HepG2 (cell line): ENCODE results near the gene VAV2. TPM values are rescaled to one million over a fixed set of nuclear protein-coding genes. Genes with fewer than 3 reads are reported as not detected.
A peak's percentile ranks its signal among the peaks of the same experiment; 100 is the strongest.

Experiments
- ESRRA ChIP-seq: sonication (generic); formaldehyde crosslinking; IDR thresholded peaks from 2 replicates; pipeline ENCODE4 v1.5.1; 2020; ENCODE audit warnings: mild to moderate bottlenecking, low read depth, missing genetic modification reagents
- HOXA7 ChIP-seq: sonication (generic); formaldehyde crosslinking; IDR thresholded peaks from 2 replicates; pipeline ENCODE4 v1.8.1; 2022; ENCODE audit warnings: mild to moderate bottlenecking, missing genetic modification reagents, moderate library complexity
- KLF15 ChIP-seq: sonication (generic); formaldehyde crosslinking; IDR thresholded peaks from 2 replicates; pipeline ENCODE4 v1.8.1; 2023; ENCODE audit warnings: borderline replicate concordance, mild to moderate bottlenecking, inconsistent platforms, missing genetic modification reagents, mixed read lengths
- NFE2 ChIP-seq: sonication (generic); formaldehyde crosslinking; IDR thresholded peaks from 2 replicates; pipeline ENCODE4 v1.4.0; 2020; ENCODE audit warnings: missing genetic modification reagents
- PAWR ChIP-seq: sonication (generic); formaldehyde crosslinking; IDR thresholded peaks from 2 replicates; pipeline ENCODE4 v1.4.0; 2020; ENCODE audit warnings: missing genetic modification reagents, mild to moderate bottlenecking, borderline replicate concordance
- PITX1 ChIP-seq: sonication (generic); formaldehyde crosslinking; IDR thresholded peaks from 2 replicates; pipeline ENCODE4 v1.5.1; 2020; ENCODE audit warnings: mild to moderate bottlenecking, missing genetic modification reagents
- RARA ChIP-seq: IDR thresholded peaks from 2 replicates; pipeline ENCODE4 v1.6.1; 2016; ENCODE audit warnings: missing genetic modification reagents, missing compliant biosample characterization
- RBM39 ChIP-seq: fragments of 200-400 bp; formaldehyde crosslinking; IDR thresholded peaks from one replicate; pipeline ENCODE4 v1.6.1; 2018; ENCODE audit warnings: antibody characterized with exemption, mild to moderate bottlenecking, low read depth, low read length; ENCODE audit not compliant: poor library complexity, severe bottlenecking
- RFX1 ChIP-seq: fragments of 450-650 bp; IDR thresholded peaks from 2 replicates; pipeline ENCODE4 v1.6.1; 2017
- SMYD3 ChIP-seq: sonication (generic); formaldehyde crosslinking; IDR thresholded peaks from 2 replicates; pipeline ENCODE4 v1.8.1; 2023; ENCODE audit warnings: mild to moderate bottlenecking, missing genetic modification reagents
- SOX13 ChIP-seq, 3 experiments: fragments of 450-650 bp in 1 of 3; sonication (generic) in 1 of 3; formaldehyde crosslinking in 1 of 3; IDR thresholded peaks in 2 of 3; conservative IDR thresholded peaks in 1 of 3; 2 replicates each; pipeline versions ENCODE4 v1.5.0 to v1.6.1; 2016 to 2020; ENCODE audit warnings: antibody characterized with exemption in 1 of 3, mild to moderate bottlenecking in 1 of 3, missing compliant biosample characterization in 1 of 3, missing genetic modification reagents in 1 of 3, moderate library complexity in 1 of 3
- SP5 ChIP-seq: IDR thresholded peaks from 2 replicates; pipeline ENCODE4 v1.6.1; 2016; ENCODE audit warnings: low read depth, borderline replicate concordance
- ZBTB3 ChIP-seq: sonication (generic); formaldehyde crosslinking; IDR thresholded peaks from 2 replicates; pipeline ENCODE4 v1.4.0; 2020; ENCODE audit warnings: low read depth, mild to moderate bottlenecking, moderate library complexity, missing genetic modification reagents, borderline replicate concordance
- ZNF773 ChIP-seq: sonication (generic); formaldehyde crosslinking; IDR thresholded peaks from 2 replicates; pipeline ENCODE4 v1.4.0; 2020; ENCODE audit warnings: missing genetic modification reagents, borderline replicate concordance
- polyA plus RNA-seq, 8 experiments: library from polyadenylated mRNA; depleted of rRNA in 3 of 8; stranded (reverse) in 7 of 8; unstranded in 1 of 8; fragments of >200 nt; fragmentation: Illumina TruSeq in 4 of 8; extraction: Trizol in 4 of 8; gene quantifications; 2 replicates each; pipeline versions ENCODE4 v1.2.1 to v1.2.3, GENCODE V29; 2011 to 2016; ENCODE audit warnings: low read depth in 4 of 8, missing spikeins in 1 of 8, mixed read lengths in 1 of 8; ENCODE audit not compliant: insufficient read depth in 1 of 8
- total RNA-seq, 5 experiments: library from RNA; depleted of rRNA; stranded (reverse); fragments of >200 nt; fragmentation: Illumina TruSeq; extraction: Trizol; gene quantifications; 2 replicates each; pipeline ENCODE4 v1.2.3, GENCODE V29; 2016; ENCODE audit warnings: low read depth in 1 of 5
- TF ChIP-seq, protein P1 (sequence below): sonication (generic); formaldehyde crosslinking; IDR thresholded peaks from 2 replicates; pipeline ENCODE4 v1.5.0; 2020; ENCODE audit warnings: mild to moderate bottlenecking, missing genetic modification reagents, borderline replicate concordance
- TF ChIP-seq, protein P2 (sequence below): sonication (generic); formaldehyde crosslinking; IDR thresholded peaks from 2 replicates; pipeline ENCODE4 v1.5.0; 2020; ENCODE audit warnings: missing genetic modification reagents
- TF ChIP-seq, protein P3 (sequence below): sonication (generic); formaldehyde crosslinking; IDR thresholded peaks from 2 replicates; pipeline ENCODE4 v1.5.1; 2020; ENCODE audit warnings: missing genetic modification reagents, mild to moderate bottlenecking, borderline replicate concordance

The VAV2 gene
- total and polyA plus RNA-seq, 2 of the 13 experiments (the other 11 are each of a cell fraction or from before 2014, with no cell fraction given) = 22.5 to 22.9 TPM

DNA sequence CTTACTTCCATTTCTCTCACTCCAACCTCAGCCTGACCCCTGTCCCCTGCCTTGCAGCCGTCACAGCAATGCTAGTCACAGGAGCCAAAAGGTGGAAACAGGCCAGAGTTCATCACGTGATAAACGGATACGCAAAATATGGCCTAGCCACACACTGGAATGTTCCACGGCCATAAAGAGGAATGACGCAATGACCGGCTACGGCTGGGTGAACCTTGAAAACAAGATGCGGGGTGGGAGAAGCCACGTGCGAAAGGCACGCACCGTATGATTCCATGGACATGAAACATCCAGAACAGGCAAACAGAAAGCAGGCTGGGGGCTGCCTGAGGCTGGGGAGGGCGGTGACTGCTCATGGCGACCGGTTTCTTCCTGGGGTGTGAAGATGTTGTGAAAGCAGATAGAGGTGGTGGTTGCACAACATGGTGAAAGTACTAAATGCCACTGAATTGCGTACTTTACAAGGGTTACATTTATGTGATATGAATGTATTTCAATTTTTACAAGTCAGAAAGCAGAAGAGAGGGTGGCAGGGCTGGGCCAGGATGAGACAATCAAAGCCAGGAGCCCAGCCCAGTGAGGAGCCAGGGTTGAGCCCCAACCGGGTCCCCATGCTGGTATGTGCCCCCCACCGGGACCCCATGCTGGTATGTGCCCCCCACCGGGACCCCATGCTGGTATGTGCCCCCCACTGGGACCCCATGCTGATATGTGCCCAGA lies 136.2 kb downstream of the VAV2 start (continued):
- TF ChIP-seq, protein P1, sequence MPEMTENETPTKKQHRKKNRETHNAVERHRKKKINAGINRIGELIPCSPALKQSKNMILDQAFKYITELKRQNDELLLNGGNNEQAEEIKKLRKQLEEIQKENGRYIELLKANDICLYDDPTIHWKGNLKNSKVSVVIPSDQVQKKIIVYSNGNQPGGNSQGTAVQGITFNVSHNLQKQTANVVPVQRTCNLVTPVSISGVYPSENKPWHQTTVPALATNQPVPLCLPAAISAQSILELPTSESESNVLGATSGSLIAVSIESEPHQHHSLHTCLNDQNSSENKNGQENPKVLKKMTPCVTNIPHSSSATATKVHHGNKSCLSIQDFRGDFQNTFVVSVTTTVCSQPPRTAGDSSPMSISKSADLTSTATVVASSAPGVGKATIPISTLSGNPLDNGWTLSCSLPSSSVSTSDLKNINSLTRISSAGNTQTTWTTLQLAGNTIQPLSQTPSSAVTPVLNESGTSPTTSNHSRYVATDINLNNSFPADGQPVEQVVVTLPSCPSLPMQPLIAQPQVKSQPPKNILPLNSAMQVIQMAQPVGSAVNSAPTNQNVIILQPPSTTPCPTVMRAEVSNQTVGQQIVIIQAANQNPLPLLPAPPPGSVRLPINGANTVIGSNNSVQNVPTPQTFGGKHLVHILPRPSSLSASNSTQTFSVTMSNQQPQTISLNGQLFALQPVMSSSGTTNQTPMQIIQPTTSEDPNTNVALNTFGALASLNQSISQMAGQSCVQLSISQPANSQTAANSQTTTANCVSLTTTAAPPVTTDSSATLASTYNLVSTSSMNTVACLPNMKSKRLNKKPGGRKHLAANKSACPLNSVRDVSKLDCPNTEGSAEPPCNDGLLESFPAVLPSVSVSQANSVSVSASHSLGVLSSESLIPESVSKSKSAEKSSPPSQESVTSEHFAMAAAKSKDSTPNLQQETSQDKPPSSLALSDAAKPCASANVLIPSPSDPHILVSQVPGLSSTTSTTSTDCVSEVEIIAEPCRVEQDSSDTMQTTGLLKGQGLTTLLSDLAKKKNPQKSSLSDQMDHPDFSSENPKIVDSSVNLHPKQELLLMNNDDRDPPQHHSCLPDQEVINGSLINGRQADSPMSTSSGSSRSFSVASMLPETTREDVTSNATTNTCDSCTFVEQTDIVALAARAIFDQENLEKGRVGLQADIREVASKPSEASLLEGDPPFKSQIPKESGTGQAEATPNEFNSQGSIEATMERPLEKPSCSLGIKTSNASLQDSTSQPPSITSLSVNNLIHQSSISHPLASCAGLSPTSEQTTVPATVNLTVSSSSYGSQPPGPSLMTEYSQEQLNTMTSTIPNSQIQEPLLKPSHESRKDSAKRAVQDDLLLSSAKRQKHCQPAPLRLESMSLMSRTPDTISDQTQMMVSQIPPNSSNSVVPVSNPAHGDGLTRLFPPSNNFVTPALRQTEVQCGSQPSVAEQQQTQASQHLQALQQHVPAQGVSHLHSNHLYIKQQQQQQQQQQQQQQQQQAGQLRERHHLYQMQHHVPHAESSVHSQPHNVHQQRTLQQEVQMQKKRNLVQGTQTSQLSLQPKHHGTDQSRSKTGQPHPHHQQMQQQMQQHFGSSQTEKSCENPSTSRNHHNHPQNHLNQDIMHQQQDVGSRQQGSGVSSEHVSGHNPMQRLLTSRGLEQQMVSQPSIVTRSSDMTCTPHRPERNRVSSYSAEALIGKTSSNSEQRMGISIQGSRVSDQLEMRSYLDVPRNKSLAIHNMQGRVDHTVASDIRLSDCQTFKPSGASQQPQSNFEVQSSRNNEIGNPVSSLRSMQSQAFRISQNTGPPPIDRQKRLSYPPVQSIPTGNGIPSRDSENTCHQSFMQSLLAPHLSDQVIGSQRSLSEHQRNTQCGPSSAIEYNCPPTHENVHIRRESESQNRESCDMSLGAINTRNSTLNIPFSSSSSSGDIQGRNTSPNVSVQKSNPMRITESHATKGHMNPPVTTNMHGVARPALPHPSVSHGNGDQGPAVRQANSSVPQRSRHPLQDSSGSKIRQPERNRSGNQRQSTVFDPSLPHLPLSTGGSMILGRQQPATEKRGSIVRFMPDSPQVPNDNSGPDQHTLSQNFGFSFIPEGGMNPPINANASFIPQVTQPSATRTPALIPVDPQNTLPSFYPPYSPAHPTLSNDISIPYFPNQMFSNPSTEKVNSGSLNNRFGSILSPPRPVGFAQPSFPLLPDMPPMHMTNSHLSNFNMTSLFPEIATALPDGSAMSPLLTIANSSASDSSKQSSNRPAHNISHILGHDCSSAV (CRISPR knock-in tag) = no peak
- TF ChIP-seq RBM39 = no peak
- no peak for TF ChIP-seq RFX1
- TF ChIP-seq HOXA7 = no peak
- TF ChIP-seq, protein P2, sequence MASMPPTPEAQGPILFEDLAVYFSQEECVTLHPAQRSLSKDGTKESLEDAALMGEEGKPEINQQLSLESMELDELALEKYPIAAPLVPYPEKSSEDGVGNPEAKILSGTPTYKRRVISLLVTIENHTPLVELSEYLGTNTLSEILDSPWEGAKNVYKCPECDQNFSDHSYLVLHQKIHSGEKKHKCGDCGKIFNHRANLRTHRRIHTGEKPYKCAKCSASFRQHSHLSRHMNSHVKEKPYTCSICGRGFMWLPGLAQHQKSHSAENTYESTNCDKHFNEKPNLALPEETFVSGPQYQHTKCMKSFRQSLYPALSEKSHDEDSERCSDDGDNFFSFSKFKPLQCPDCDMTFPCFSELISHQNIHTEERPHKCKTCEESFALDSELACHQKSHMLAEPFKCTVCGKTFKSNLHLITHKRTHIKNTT (CRISPR knock-in tag) = no peak
- TF ChIP-seq SP5 (CRISPR knock-in tag) = no peak
- TF ChIP-seq SOX13 (IDR thresholded peaks at IDR 0.05) = no peak
- TF ChIP-seq SOX13 (CRISPR knock-in tag; conservative IDR thresholded peaks at IDR 0.05 in 1 of 2, IDR thresholded peaks at IDR 0.05 in 1 of 2) = no peak
- TF ChIP-seq ZNF773 (CRISPR knock-in tag) = no peak
- TF ChIP-seq ESRRA (CRISPR knock-in tag) = no peak
- TF ChIP-seq ZBTB3 = no peak
- TF ChIP-seq, protein P3, sequence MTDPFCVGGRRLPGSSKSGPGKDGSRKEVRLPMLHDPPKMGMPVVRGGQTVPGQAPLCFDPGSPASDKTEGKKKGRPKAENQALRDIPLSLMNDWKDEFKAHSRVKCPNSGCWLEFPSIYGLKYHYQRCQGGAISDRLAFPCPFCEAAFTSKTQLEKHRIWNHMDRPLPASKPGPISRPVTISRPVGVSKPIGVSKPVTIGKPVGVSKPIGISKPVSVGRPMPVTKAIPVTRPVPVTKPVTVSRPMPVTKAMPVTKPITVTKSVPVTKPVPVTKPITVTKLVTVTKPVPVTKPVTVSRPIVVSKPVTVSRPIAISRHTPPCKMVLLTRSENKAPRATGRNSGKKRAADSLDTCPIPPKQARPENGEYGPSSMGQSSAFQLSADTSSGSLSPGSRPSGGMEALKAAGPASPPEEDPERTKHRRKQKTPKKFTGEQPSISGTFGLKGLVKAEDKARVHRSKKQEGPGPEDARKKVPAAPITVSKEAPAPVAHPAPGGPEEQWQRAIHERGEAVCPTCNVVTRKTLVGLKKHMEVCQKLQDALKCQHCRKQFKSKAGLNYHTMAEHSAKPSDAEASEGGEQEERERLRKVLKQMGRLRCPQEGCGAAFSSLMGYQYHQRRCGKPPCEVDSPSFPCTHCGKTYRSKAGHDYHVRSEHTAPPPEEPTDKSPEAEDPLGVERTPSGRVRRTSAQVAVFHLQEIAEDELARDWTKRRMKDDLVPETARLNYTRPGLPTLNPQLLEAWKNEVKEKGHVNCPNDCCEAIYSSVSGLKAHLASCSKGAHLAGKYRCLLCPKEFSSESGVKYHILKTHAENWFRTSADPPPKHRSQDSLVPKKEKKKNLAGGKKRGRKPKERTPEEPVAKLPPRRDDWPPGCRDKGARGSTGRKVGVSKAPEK = no peak
- TF ChIP-seq NFE2 (CRISPR knock-in tag) = no peak
- TF ChIP-seq PAWR (CRISPR knock-in tag) = no peak
- TF ChIP-seq RARA (CRISPR knock-in tag) = peak; percentile 68
- no peak for TF ChIP-seq KLF15 (CRISPR knock-in tag)
- no peak for TF ChIP-seq PITX1 (CRISPR knock-in tag)
- TF ChIP-seq SMYD3 (CRISPR knock-in tag) = no peak
